DOHH2 (cell line): ENCODE data around the gene PTPRK.

Experiments
- EZH2phosphoT487 ChIP-seq: fragments of 200-600 bp; sonication (generic); IDR thresholded peaks from 2 replicates; pipeline ENCODE4 v1.6.1; 2017; ENCODE audit warnings: borderline replicate concordance, mild to moderate bottlenecking, antibody characterized with exemption, low read length, moderate library complexity, mixed read lengths
- TF ChIP-seq, protein P1 (sequence below): fragments of 200-600 bp; sonication (generic); IDR thresholded peaks from one replicate; pipeline ENCODE4 v1.5.1; 2014; ENCODE audit warnings: antibody characterized with exemption, mild to moderate bottlenecking, low read depth, low read length; ENCODE audit not compliant: poor library complexity, severe bottlenecking

DNA sequence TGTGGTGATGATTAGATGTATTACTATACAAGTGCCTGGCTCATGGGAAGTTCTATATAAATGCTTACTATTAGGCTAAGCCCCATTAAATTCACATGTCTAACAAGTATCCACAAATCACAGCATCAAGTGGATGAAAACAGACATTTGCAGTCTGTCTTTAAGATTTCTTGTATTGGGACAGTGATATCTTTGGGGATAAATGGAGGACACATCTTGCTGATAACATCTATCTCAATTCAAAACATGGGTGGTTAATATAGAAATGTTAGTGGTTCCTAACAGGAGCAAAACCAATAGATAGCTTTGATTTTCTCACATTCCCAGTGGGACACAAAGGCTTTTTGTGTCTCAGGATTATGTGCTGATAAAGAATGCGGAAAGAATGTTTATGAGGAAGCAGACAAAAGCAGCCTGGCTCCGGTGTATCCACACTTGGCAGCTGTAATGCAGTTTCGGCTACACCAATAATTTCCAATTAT is 29.3 kb downstream of the PTPRK start:
- TF ChIP-seq, protein P1, sequence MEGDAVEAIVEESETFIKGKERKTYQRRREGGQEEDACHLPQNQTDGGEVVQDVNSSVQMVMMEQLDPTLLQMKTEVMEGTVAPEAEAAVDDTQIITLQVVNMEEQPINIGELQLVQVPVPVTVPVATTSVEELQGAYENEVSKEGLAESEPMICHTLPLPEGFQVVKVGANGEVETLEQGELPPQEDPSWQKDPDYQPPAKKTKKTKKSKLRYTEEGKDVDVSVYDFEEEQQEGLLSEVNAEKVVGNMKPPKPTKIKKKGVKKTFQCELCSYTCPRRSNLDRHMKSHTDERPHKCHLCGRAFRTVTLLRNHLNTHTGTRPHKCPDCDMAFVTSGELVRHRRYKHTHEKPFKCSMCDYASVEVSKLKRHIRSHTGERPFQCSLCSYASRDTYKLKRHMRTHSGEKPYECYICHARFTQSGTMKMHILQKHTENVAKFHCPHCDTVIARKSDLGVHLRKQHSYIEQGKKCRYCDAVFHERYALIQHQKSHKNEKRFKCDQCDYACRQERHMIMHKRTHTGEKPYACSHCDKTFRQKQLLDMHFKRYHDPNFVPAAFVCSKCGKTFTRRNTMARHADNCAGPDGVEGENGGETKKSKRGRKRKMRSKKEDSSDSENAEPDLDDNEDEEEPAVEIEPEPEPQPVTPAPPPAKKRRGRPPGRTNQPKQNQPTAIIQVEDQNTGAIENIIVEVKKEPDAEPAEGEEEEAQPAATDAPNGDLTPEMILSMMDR, result no peak
- no peak for TF ChIP-seq EZH2phosphoT487
